Hypothalamus (tissue), 51 donors: ENCODE data around the gene ADARB2.
"Not testable (repeated sequence)": the region's sequence is repeated elsewhere in the genome, so short reads cannot be mapped to it uniquely, and the experiment has no call there.

Experiments
- DNase-seq, 51 donors: peaks; one replicate each; lab custom pipeline; 2025; lab: John Stamatoyannopoulos, UW

The ADARB2 gene

DNA sequence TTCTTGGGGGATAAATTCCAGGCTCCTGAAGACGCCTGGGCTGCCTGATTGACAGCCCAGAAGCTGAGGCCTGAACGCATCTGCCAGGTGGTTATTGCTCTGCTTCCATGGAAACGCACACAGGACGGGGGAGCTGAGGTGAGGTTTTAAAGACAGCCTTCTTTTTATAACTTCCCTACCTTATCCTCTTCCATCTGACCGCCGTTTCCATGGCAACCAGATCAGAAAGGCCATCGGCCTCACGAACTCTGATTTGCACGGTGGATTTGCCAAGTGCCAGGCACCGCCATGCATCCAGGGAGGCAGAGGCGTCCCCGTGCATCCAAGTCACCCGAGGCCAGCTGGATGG lies 260.9 kb downstream of the ADARB2 start:
- DNase-seq, result peak in 16 of 51 donors; percentile 9 to 52 (median 24)

DNA sequence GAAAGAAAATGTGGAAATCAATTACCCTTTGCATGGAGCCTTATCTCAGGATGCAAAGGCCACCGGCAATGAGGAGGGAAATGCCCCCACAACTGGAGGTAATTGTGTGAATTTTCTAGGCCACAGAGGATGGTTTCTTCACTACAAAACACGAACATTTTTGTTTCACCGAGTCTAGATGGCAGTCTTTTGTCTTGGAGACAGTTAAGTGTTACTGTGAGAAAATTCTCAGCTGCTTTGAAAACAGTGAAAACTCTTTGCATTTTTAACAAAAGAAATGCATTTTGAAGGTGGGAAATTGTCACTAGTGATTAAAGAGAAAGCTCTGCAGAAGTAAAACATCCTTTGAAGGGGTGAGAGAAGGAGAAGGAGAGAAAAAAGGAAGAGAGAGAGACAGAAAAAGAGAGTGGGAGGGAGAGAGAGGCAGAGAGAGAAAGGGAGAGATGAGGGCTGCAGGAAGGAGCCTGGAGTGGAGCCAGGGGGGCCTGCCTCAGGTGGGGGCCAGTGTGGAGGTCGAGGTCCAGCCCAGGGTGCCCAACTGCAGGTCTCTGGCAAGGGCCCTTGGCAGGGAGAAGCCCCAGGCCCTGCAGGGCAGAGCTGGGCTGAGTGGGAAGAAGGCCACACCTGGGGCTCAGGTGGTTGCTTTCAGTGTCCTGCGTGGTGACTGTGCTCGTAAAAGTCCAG lies 261.4 kb downstream of the ADARB2 start:
- DNase-seq, result no peak

DNA sequence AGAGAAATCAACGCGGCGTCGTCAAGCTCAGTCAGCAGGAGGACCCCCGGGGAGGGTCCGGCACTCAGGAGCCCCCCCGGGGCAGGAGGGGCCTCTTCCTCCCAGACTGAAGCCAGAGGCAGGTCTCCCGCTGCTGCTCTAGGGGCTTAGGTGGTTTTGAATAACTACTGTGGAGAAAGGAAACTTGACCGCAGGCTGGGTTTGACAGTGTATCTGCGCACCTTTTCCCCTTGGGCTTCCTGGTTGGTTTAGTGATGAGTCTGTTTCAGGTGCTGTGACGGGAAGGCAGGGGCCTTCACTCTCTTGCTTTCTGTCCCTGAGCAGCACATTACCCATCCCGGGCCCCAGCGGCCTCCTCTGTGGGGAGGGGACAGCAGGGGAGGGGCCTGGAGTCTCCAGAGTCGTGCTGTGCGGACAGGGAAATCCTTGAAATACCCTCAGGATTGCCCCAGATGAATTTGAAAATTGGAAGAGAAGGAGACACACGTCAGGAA lies 262.2 kb downstream of the ADARB2 start:
- DNase-seq, result no peak

DNA sequence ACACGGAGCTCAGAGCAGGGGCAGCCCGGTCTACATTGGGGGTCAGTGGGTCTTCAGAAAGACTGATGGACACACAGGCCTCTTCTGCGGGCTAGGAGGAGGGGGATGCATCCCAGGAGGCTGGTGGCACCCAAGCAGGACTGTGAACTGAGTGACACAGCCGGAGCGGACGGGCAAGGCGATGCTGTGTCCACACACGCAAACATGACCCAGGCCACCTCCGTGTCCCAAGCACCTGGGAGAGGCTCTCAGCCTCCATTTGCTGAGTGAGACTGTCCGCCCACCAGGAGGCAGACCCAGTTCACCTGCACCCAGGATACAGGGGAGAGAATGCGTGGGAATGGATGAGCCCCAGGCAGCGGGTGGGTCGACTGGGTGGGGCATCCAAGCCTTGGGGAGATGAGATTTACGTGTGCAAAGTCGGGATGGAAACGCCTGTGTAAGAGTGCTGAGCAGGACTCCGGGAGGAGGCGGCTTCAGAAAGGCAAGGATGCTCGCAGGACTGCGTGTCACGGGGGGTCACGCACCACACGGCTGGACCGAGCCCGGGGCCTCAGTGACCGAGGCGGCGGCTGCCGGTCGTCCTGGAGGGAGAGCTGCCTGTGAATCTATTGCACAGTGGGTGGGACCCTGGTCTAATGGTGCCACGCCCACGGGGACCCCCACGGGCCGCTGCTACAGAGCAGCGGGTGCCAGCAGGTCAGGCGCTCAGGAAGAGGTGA lies 262.8 kb downstream of the ADARB2 start:
- no peak for DNase-seq

DNA sequence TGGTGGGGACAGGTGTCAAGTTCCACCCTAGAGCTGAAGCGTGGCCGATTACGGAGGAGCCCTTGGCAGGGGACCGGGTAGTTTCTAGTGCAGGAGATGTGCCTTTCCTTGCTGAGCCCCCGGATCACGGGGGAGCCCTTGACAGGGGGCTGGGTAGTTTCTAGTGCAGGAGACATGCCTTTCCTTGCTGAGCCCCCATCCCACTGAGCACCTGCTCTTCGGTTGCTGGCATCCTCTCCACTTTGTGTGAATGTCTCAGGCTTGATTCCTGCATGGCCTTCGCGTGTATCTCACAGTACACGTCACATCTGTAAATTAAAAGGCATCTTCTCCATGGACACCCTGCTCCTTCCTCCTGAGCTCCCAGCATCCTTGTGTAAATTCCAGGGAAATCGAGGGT lies 263.5 kb downstream of the ADARB2 start:
- DNase-seq, result no peak

DNA sequence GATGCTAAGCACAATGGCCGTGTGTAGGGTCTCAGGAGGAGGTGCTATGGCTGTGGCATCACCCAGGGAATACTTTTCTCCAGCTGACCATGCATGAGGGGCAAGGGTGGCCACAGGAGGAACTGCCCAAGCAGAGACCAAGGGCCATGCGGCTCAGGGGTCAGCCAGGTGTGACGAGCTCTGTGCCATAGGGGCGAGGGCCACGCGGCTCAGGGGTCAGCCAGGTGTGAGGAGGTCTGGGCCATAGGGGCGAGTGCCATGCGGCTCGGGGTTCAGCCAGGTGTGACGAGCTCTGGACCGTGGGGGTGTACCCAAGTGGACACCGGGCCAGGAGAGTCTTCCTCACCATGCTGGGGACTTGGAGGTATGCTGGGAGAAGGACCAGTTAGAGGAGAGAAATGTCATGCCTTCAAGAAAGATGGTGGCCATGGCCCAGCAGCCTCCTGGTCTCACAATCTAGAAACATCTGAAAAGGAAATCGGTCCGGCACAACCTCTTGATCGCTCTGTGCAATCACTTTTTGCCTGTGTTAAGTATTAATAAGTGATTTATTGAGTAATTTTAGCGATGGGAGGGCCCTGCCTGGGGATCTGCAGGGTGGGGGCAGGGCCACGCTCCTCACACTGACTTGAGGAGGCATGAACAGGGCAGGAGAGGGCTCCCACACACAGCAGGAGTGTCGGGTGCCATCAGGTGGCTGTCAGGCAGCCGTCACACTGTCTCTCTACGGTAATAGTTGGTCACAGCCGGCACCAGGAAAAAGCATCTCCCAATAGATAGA lies 265.0 kb downstream of the ADARB2 start:
- DNase-seq, result no peak

DNA sequence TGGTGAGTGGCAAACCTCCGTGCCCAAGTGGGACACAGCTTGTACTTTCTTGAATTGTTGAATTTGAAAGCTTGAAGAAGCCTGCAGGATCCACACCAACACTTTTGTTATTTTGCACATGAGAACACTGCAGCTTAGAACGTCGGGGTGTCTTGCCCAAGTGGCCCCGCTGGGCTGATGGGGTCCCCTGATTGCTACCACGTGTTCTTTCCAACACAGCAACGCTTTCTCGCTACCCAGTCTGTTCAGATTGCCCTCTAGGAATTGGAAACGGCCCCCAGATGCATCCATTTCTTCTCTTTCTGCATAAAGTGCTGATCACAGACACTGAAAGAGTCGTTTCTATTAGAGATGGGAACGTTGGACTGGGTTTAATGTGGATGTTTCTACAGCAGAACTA lies 268.5 kb downstream of the ADARB2 start:
- no peak for DNase-seq

DNA sequence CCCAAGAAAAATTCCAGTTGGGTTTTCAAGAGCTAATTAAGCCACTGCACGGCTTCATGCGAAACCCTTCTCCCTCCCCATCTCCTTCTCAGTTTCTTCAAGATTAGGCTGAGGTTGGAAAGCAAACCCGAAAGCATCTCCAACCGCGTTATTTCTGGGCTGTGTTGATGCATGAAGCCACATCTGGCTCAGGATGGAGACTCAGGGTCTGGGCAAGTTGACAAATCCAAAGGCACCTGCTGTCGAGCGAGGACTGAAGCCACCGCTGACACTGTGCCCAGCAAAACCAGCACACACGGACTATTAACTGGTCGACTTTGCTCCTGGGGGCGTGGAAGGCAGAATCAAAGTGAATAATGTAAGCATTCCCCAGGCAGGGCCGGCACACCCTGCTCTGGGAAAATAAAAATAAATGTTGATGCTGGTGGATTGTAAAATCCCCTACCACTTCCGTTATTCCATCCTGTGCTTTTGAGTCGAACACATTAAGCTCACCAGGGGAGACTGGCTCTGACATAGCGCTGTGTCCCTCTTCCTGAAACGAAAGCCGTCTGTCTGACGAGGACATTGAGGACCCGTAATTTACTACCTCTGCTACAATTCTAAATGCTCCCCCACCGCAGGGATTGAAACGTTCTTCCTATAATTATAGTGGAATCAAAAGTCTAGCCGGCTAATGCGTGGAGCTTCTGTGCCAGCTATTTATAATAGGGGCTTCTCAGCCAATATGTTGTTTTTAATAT lies 269.8 kb downstream of the ADARB2 start:
- DNase-seq, result no peak

DNA sequence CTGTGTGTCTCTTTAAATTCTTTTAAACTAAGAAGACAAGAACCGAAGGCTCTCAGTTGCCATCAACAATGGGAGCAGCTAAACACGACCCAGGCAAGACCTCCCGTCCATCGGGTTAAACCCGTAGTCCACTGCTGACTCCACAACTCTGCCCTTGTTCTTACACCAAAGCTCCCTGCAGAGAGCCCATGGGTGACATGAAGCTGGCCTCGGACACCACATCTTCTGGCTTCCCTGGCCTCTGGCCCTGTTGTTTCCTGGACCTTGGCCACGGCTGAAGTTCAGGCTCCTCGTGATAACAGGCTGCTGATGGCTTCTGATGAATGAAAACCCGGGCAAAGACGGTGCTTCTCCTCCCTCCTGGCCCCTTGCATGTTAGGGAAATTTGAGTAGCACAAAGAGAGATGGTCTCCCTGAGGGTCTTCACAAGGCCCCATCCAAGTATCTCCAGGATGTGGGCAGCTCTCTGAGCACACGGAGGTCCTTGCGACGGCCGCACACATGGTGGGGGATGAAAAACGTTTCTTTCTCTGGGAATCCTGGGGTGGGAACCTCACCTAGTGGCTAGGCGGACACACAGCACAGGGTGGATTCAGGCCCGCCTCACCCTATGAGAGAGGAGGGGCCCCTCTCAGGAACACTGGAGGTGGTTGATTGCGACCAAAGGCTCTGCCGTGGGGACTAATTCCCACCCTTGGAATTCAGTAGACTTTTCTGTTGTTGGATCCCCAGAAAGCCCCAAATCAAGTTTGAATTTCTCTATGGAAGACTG lies 271.1 kb downstream of the ADARB2 start:
- DNase-seq, result no peak

DNA sequence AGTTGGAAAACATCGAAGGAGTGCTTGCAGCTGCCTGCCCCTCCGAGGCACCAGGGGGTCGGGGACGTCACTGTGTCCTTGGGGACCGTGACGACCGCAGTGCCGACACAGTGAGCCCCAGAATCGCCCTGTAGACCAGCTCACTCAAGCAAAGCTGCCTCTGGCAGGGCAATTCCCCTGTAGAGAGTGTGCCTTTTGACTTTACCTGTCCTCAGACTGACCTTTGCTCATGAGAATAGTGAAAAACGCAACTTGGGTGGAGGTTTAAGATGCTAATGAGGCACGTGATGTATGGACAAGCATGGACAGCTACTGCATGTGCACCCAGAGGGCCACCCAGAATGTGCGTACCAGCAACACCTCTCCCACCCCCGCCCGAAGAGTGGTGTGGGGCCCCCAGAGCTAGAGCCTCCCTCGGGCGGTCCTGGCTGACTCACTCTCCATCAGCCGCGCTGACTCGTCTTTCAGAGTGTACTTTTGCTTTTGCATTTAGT lies 271.9 kb downstream of the ADARB2 start:
- DNase-seq, result no peak

DNA sequence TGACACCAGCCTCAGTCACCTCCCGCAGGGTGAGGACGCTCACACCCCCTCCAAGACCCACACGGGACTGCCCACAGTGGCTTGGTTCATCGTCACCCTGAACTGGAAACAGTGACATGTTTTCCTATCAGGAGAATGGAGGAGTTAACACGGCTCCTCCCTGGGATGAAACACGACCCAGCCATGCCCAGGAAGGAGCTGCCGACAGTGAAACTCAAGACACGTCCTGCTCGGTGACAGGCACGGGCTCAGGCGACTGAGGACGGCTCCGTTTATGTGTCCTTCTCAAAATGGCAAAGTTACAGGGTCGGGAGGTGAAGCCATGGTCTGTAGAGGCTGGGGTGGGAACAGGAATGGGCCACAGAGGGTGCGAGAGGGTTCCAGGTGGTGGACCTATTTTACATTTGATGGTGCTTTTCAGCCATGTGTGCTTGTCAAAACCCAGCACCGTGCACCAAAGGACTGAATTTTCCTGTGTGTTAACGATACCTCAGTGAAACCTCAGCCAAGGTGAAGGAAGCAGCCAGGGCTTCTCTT lies 272.4 kb downstream of the ADARB2 start:
- DNase-seq, result no peak

DNA sequence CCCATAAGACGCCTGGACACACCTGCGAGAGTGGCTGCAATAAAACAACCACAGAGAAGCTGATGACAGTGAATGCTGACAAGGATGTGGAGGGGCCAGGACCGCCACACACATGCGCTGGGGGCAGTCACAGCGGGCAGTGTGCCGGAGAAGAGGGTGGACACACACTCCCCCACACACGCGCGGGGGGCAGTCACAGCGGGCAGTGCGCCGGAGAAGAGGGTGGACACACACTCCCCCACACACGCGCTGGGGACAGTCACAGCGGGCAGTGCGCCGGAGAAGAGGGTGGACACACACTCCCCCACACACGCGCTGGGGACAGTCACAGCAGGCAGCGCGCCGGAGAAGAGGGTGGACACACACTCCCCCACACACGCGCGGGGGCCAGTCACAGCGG lies 273.4 kb downstream of the ADARB2 start:
- not testable (repeated sequence) for DNase-seq

DNA sequence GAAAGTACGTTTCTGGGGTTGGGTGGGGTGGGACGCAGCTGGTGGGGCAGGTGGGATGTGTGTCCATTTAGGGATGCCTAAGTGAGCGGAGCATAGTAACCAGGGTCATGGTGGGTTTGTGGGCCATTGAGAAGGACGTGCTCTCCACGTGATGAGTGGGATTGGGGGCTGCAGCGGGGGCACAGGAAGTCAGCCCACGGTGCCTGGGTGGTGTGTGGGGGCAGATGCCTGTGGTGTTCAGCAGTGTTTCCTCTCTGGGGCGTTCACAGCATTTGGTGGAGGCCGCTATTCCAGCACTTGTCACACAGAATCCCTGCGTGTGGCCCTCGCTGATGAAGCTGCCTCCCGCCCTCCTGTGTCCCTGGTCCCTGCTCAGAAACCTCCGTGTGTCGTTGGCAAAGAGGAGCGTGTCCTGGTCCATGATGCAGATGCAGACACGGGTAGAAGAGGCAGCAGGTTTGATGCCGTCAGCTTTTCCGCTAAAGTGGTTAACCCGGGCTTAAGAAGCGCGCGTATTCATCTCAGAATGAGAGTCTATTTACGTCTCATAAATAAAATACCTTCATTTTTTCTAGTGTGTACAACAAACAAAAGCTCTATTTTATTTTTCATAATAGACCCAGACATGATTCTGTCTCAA lies 274.2 kb downstream of the ADARB2 start:
- no peak for DNase-seq

DNA sequence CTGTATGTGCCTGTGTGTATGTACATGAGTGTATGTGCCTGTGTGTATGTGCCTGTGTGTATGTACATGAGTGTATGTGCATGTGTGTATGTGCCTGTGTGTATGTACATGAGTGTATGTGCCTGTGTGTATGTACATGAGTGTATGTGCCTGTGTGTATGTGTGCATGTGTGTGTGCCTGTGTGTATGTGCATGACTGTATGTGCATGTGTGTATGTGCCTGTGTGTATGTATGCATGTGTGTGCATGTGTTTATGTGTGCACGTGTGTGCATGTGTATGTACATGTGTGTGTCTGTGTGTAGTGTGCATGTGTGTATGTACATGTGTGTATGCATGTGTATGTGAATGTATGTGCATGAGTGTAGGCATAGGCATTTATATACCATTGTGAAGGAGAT lies 274.8 kb downstream of the ADARB2 start:
- DNase-seq, result no peak

DNA sequence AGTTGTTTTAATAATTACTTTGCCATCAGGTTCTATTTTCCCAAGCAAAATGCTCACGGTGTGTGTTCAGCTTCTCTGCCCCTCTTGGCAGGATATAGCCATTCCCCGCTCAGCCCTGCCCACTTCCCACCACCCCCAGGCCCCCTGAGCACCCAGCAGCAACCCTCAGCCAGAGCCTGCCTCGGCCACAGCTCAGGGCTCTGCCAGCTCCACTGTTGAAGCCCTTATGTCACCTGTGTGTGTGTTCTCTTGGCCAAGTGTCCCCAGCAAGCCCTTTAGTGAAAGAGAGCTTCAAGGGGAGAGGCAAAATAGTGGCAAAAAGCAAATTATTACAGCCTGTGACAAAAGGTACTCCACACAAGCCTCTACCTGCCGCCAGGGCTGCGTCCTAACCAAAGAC lies 275.3 kb downstream of the ADARB2 start:
- DNase-seq, result no peak

DNA sequence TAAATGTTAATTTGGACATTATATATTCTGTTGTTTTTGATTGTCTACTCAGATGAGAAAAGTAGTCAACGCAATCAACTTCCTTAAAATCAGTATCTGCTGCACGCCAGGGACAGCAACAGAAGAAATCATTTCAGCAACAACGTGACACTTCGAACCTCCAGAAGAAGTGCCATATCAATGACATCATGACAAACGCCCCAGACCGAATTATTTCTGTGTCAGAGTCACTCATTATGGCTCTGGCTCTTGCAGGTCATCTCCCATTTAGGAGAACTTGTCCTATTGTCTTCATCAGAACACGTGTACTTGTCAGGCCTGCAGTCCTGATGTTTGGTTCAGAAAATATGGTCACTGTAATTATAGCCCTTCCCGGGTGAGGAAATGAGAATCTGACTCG lies 276.3 kb downstream of the ADARB2 start:
- DNase-seq, result no peak

DNA sequence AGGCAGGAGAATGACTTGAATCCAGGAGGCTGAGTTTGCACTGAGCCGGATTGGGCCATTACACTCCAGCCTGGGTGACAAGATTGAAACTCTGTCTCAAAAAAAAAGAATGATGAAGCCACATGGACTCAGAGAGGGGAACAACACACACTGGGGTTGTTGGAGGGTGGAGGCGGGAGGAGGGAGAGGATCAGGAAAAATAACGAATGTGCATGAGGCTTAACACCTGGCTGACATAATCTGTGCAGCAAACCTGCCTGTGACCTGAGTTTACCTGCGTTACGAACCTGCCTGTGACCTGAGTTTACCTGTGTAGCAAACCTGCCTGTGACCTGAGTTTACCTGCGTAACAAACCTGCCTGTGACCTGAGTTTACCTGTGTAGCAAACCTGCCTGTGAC lies 277.7 kb downstream of the ADARB2 start:
- not testable (repeated sequence) for DNase-seq

DNA sequence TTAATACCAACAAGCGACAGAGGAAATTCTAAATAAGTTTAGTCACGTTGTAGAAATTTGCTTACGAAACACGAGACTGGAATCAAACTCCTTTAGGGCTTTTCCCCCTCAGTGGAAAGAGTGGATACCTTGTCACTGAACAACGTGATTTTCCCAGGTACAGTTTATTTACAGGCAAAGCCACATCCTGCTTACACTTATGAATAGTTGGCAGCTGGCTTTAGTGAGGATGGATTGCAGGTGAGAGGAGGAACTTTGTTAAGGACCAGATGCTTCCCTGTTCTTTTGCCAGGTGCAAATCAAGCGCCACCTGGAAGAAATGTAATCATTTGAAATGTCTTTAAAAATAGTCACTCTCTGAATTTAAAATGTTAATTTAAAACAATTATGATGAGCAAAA lies 282.4 kb downstream of the ADARB2 start:
- DNase-seq, result no peak

DNA sequence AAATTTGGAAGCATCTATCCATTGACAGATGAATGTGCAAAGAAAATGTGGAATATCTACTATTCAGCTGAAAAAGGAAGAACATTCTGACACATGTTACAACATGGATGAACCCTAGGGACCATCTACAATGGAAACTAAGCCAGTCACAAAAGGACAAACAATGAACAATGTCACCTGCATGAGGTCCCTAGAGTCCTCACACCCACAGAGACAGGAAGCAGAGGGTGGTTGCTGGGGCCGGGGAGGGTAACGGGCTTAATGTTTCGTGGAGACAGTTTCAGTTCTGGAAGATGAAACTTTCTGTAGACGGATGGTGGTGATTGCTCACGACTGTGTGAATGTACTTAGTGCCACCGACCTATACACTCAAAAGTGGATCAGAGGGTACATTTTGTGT lies 282.9 kb downstream of the ADARB2 start:
- no peak for DNase-seq
